Small intestine (tissue), 16 donors: ENCODE measurements around the gene LRRIQ4. TPM values are rescaled to one million over a fixed set of nuclear protein-coding genes. Genes with fewer than 3 reads are reported as not detected.

ENCODE experiments used
- DNase-seq, 2 donors: peaks; one replicate each; pipeline versions ENCODE4 v3.0.0 to v3.0.0-alpha.2; 2013
- FAIRE-seq: peaks from 2 replicates; lab custom pipeline; 2012; peaks lifted over from hg19 to GRCh38; lab: Jason Lieb, UNC
- H3K27ac ChIP-seq, 3 donors: one replicate each; pipeline ENCODE4 v1.5.1; 2013; ENCODE audit warnings: low read length in 2 of 3, mild to moderate bottlenecking in 2 of 3, control low read depth in 1 of 3, inconsistent platforms in 1 of 3, low read depth in 1 of 3, moderate library complexity in 1 of 3
- H3K27me3 ChIP-seq, 3 donors: one replicate each; pipeline ENCODE4 v1.6.1; 2013; ENCODE audit warnings: low read length in 3 of 3, inconsistent platforms in 1 of 3; ENCODE audit not compliant: control insufficient read depth in 3 of 3, insufficient read depth in 3 of 3
- H3K36me3 ChIP-seq, 3 donors: one replicate each; pipeline ENCODE4 v1.6.1; 2013; ENCODE audit warnings: low read length in 3 of 3, inconsistent platforms in 1 of 3, low read depth in 1 of 3, mild to moderate bottlenecking in 1 of 3, moderate library complexity in 1 of 3; ENCODE audit not compliant: control insufficient read depth in 3 of 3, insufficient read depth in 2 of 3
- H3K4me1 ChIP-seq, 3 donors: one replicate each; pipeline ENCODE4 v1.6.1; 2013; ENCODE audit warnings: low read length in 2 of 3, inconsistent platforms in 1 of 3, low read depth in 1 of 3, mild to moderate bottlenecking in 1 of 3, moderate library complexity in 1 of 3; ENCODE audit not compliant: control insufficient read depth in 3 of 3, insufficient read depth in 2 of 3
- H3K4me3 ChIP-seq, 3 donors: one replicate each; pipeline ENCODE4 v1.5.1; 2013; ENCODE audit warnings: low read length in 3 of 3, control low read depth in 1 of 3, inconsistent platforms in 1 of 3, low read depth in 1 of 3, mild to moderate bottlenecking in 1 of 3, moderate library complexity in 1 of 3
- H3K9me3 ChIP-seq, 2 donors: one replicate each; pipeline ENCODE4 v1.6.1; 2013; ENCODE audit warnings: low read depth in 1 of 2, low read length in 1 of 2; ENCODE audit not compliant: control insufficient read depth in 2 of 2, insufficient read depth in 1 of 2
- WGBS, 3 donors: extraction: QIAGEN DNeasy Blood & Tissue Kit; methylation state at CpG; one replicate each; pipeline ENCODE4 v1.1.7; 2013; 5-methylcytosine and 5-hydroxymethylcytosine counted together
- long read RNA-seq, 10 donors: transcript quantifications; one replicate each; lab custom pipeline, GENCODE V29; 2026
- polyA plus RNA-seq, 4 donors: library from polyadenylated mRNA; stranded (reverse) in 3 of 4; unstranded in 1 of 4; fragments of 200-250 nt in 3 of 4; fragments of 120-200 nt in 1 of 4; gene quantifications; one replicate each; pipeline versions ENCODE4 v1.2.1 to v1.2.3, GENCODE V29; 2013
- donor health status: healthy with polysubstance abuse.
- donor health status: control.
- donor health status: control.
- donor health status: Bipolar disorder and iron deficiency.
- donor health status: healthy.

LRRIQ4 gene
- under 1 TPM in 1 of 4 donors, not detected in 3; 0.13 TPM for polyA plus RNA-seq
- long read RNA-seq, donor 1, result 0 reads
- long read RNA-seq, donor 2, result 0 reads
- long read RNA-seq, donor 3, result 0 reads
- long read RNA-seq, donor 4, result 0 reads
- long read RNA-seq, donor 5, result 0 reads
- long read RNA-seq, donor 6, result 0 reads
- long read RNA-seq, donor 7, result 0 reads
- long read RNA-seq, donor 8, result 0 reads
- long read RNA-seq, donor 9, result 0 reads
- long read RNA-seq, donor 10, result 0 reads

DNA sequence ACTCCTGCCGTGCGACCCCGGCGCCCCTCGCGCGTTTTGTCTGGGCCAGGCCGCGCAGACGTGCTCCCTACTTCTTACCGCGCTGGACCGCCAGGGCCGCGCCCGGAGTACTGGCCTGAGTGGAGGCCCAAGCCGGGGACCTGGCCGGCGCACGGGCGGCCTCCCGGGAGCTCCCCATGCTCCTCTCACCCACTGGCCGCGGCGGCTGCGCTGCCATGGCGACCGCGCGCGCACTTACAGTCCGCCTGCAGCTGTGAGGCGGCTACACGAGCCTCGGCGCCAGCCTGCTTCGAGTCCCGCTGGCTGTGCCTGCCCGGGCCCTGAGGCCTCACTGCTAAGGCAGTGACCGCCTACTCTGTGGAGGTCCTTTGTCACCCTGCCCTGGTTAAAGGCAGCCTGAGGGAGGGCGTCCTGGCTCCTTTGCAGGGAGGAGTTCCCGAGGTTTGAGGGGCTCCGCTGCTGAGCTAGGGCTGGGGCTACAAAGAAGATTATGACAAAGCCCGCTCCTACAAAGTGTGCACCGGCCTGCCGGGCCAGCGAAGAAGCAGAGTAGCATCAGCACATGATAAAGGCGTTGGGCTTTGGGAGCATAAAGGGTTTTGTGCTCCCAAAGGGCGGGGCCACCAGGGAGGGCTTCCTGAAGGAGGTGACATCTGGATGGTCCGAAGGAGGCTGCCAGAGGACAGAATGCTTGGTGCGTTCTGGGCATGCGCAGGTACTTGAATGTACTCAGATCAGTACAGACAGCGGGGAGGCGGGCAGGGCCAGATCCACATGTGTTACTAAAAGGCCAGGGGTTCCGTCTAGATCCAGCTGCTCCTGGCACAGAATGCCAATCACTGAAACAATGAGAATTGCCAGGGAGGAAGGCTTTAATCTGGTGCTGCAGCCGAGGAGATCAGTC, at the start of gene LRRIQ4, which contains the start of gene LRRC34:
TSS of gene LRRIQ4 (plus strand) at position 539 of the 904 bp plus-strand sequence. CDS start 9,052 bp downstream, outside the sequence.
TSS of gene LRRC34 (minus strand) at position 573 of the 904 bp plus-strand sequence. CDS start at position 217, 356 bp downstream.
- Histone ChIP-seq H3K4me3 (peak within 1 kb of the TSS; percentile 39 to 65 (median 54)), H3K9me3 (no peaks in the 10 kb centered on the region), H3K27ac (peak within 1 kb of the TSS; percentile 24 to 64 (median 54)), H3K27me3 (peaks cover 0 to 5% (median 0%) of the 10 kb centered on the region in 3 donors), H3K4me1 (peaks cover 0 to 8% (median 0%) of the 10 kb centered on the region in 3 donors), H3K36me3 (no peaks in the 10 kb centered on the region)
- WGBS, 3 donors, result 4 to 6% (median 4%) methylated on average over 33 to 56 of the region's 56 CpGs
- FAIRE-seq (no peak), DNase-seq (peak; percentile 74 to 77)

DNA sequence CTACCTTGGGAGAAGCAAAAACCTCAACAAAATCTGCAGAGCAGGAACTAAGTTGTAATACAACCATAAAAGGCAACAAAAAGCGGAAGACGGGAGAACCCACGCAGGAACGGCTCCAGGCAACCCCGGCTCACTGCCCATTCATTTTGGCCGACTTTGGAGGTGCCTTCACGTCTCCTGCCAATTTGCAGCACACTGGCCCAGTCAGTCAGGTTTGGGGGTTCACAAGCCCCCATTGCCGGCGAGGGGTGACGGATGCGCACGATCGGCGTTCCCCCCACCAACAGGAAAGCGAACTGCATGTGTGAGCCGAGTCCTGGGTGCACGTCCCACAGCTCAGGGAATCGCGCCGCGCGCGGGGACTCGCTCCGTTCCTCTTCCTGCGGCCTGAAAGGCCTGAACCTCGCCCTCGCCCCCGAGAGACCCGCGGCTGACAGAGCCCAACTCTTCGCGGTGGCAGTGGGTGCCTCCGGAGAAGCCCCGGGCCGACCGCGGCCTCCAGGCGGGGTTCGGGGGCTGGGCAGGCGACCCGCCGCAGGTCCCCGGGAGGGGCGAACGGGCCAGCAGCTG, 48.3 kb upstream of the LRRIQ4 start:
- Histone ChIP-seq H3K36me3 (peaks cover 0 to 3% (median 0%) of the 10 kb centered on the region in 3 donors), H3K27me3 (no peaks in the 10 kb centered on the region), H3K4me3 (peak overlapping the region; percentile 74 to 87 (median 77)), H3K27ac (peak overlapping the region; percentile 91 to 99 (median 97)), H3K9me3 (peaks cover 0 to 21% of the 10 kb centered on the region in 2 donors), H3K4me1 (peaks cover 0 to 10% (median 0%) of the 10 kb centered on the region in 3 donors)
- FAIRE-seq (no peak), DNase-seq (peak; percentile 48 to 79)
- WGBS, 3 donors, result 0% methylated on average over 40 to 46 of the region's 46 CpGs

DNA sequence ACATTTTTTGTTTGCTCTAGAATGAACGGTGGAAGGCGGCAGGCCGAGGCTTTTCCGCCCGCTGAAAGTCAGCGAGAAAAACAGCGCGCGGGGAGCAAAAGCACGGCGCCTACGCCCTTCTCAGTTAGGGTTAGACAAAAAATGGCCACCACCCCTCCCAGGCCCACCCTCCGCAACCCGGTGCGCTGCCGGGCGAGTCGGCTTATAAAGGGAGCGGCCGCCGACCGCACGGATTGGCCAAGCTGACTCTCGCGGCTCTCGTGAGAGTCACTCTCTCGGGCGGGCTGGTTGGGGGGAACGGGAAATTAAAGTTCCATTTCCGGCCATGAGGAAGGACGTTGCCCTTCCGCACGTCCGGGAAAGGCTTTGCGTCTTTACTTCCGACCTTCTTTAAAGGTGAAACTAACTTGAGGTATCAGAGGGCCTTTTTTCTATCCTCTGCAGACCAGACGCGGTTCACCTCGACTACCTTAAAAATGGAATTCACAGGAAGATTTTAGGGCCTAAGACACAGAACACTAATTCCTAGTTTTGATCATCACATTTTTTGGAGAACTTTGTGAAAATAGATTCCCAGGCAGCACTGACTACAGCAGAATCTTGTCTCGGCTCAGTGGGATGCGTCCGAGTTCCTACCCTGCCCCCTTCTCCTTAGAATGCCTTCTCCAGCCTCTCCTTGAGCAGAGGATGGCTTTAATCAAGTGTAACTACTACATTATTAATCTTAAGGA, 47.6 kb upstream of the LRRIQ4 start, which contains the start of gene TERC:
TSS of gene TERC (minus strand) at position 179 of the 731 bp plus-strand sequence.
- peaks cover 0 to 10% (median 0%) of the 10 kb centered on the region in 3 donors for H3K4me1 ChIP-seq
- peak within 1 kb of the TSS; percentile 91 to 99 (median 97) for H3K27ac ChIP-seq
- 6 to 7% (median 6%) methylated on average over 42 of the region's 42 CpGs for WGBS, 3 donors
- H3K36me3 ChIP-seq, result peaks cover 0 to 3% (median 0%) of the 10 kb centered on the region in 3 donors
- H3K9me3 ChIP-seq, result peaks cover 0 to 16% of the 10 kb centered on the region in 2 donors
- H3K4me3 ChIP-seq, result peak within 1 kb of the TSS; percentile 74 to 87 (median 77)
- no peaks in the 10 kb centered on the region for H3K27me3 ChIP-seq
- FAIRE-seq (no peak), DNase-seq (peak; percentile 96 to 97)

DNA sequence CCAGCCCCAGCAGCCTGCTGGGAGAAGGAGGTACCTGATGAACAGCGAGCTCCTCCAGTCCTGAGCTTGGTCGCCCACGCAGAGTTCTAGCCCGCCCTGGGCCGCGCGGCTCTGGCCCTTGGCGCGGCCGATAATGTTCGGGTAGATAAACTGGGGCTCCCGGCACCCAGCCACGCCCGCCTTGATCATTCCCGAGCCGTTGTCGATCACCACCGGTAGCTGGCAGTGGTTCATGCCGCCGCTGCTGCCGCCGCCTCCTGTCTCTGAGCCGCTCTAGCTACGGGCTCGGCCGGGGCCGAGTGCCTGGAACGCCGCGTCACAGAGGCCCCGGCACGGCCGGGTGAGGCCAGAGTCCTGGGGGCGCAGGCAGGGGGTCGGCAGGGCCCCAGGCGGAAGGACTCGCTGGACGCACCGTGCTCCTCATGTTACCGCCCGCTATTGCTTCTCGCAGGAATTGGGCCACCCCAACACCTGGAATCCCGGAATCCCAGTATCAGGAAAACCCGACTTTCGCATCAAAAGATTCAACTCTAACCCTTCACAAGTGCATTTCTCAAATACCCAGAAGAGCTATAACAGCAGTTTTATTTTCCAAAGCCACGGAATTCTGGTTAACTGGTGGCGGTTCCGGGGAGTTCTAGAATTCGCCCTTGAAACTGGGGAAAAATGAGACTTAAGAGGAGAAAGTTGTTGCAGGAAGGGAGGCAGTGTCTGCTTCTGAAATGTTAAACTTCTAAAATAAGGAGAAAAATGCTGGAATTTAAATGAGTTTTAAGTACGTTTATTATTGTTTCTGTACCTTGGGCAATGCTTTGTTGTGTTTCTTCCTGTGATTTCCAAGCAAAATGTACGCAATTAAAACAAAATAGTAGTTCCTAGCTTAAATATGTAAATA, 43.1 kb upstream of the LRRIQ4 start, which contains the start of gene ACTRT3:
TSS of gene ACTRT3 (minus strand) at position 275 of the 895 bp plus-strand sequence. CDS start at position 234, 41 bp downstream.
- Histone ChIP-seq H3K27me3 (no peaks in the 10 kb centered on the region), H3K4me3 (peak within 1 kb of the TSS; percentile 16 to 61 (median 57)), H3K4me1 (peaks cover 0 to 6% (median 0%) of the 10 kb centered on the region in 3 donors), H3K27ac (peak within 1 kb of the TSS; percentile 75 to 92 (median 92)), H3K36me3 (peaks cover 0 to 3% (median 2%) of the 10 kb centered on the region in 3 donors), H3K9me3 (peaks cover 0 to 7% of the 10 kb centered on the region in 2 donors)
- DNase-seq (peak; percentile 75 to 92), FAIRE-seq (no peak)
- WGBS, 3 donors, result 0 to 2% (median 2%) methylated on average over 43 to 51 of the region's 51 CpGs

DNA sequence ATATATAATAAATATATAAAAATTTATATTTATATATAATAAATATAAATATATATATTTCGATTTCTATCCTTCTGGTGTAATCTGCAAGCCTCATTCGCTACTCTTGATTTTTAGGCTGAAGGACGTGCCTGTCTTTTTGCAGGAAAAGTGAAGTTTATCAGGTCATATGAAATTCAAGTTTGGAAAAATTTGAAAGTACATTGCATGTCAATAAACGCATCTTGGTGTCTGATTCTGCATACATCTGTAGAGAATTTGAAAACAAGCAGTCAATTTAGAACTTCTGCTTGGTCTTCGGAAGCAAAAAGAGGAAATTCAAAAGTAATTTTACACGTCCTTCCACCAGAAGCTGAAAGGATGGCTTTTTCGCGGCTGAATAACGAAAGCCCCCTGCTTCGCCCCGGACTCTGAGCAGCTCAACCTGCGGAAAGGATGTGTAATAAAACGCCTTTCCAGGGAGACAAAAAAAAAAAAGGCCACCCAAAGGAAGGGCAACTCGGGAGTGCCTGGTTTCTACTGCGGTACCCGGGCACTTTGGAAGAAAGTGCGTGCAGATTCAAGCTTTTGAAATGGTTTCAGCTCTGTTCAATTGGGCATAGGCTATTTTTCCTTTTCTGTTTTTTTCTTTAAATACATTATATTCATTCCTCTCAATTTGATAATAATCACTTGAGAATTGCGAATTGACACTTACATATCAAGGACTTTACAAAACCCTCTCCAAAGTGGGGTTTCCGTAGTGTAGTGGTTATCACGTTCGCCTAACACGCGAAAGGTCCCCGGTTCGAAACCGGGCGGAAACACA, 41.0 kb upstream of the LRRIQ4 start:
- Histone ChIP-seq H3K27me3 (no peaks in the 10 kb centered on the region), H3K36me3 (peaks cover 0 to 5% (median 2%) of the 10 kb centered on the region in 3 donors), H3K27ac (peak overlapping the region; percentile 96 to 99 (median 97)), H3K4me1 (peaks cover 0 to 6% (median 4%) of the 10 kb centered on the region in 3 donors), H3K4me3 (peak overlapping the region; percentile 22 to 90 (median 59)), H3K9me3 (no peaks in the 10 kb centered on the region)
- WGBS, 3 donors, result 0% methylated on average over 27 of the region's 27 CpGs
- FAIRE-seq, result no peak
- DNase-seq, result peak; percentile 87 to 93

DNA sequence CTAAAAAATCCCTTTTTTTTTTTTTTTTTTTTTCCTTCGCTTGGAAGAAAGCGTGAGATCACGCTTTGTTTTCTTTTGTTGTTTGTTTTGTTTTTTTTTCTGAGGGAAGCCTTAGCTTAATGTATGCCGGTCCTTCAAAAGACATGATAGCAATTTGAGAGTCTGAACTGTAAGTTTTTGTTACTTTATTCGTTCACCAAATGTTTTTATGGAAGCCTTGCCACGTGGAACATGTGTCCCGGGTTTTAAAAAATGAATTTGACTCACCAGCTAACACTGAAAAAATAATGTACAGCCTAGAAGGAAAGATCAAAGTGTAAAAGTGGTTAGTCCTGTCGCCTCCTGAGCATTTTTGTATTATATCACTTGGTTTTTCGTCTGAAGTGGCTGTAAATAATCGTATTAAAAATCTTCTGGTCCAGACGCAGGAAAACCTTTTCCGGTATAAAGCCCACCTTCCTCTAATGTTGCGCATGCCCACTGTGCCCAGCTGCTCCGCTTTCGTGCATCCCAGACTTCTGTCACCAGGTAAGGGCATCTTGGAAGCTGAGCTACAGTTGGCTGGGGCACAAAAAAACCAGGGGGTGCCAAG, 40.3 kb upstream of the LRRIQ4 start:
- FAIRE-seq (no peak), DNase-seq (peak; percentile 67 to 88)
- Histone ChIP-seq H3K27me3 (no peaks in the 10 kb centered on the region), H3K27ac (peak overlapping the region; percentile 96 to 99 (median 97)), H3K4me3 (peak overlapping the region; percentile 59 to 90 (median 83)), H3K4me1 (peaks cover 0 to 6% (median 4%) of the 10 kb centered on the region in 3 donors), H3K36me3 (peaks cover 0 to 6% (median 2%) of the 10 kb centered on the region in 3 donors), H3K9me3 (no peaks in the 10 kb centered on the region)
- WGBS, 3 donors, result 0 to 1% (median 0%) methylated on average over 15 of the region's 15 CpGs
